NOMO-1 treated with DMSO at 0.1 percent for 48 hours (cell line): Measurements from ENCODE around the gene RMND5B.
"Not testable (repeated sequence)": the region's sequence is repeated elsewhere in the genome, so short reads cannot be mapped to it uniquely, and the experiment has no call there.

Experiments
- DNase-seq: peaks from one replicate; lab custom pipeline; 2025; ENCODE audit not compliant: unreplicated experiment; lab: John Stamatoyannopoulos, UW

The RMND5B gene

GRCh38 chr5:178165581-178165980 lies 34.8 kb downstream of the RMND5B start:
- DNase-seq: no peak

DNA sequence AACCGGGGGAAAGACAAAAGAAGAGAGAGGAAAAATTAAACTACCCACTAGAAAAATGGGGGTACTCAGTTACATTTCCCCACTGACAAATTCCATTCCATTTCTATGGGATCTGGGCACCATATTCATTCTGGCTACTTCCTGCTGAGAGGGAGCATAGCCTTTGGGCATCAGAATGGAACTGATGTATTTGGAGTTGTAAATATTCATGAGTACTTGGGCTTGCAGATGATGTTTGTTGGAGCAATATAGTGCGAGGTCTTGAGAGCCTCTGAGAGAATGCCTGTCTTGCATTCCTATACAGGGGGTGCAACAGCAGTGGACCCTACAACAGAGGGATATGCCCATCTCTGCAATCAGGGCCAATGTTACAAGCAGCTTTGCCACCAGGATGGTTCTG lies 39.6 kb downstream of the RMND5B start:
- DNase-seq: no peak

- no peak for DNase-seq
Measured at GRCh38 chr5:178174456-178174855, 43.6 kb downstream of the RMND5B start.

DNA sequence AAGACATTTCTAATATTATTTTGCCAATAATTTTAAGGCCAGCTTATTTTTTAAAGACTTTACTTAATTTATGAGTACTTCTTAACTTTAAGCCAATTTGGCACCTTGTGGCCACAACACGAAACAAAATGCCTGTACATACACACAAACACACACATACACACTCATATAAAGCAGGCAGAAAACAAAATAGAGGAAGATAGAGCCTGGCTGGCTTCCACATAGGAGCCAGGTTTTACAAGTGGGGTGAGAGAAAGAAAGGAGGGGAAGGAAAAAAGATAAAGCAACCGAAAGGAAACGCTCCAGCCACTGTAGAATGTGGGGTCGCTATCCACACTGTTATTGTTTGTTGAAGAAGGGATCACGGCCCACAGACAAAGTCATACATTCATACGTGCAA lies 46.0 kb downstream of the RMND5B start:
- DNase-seq: no peak

DNA sequence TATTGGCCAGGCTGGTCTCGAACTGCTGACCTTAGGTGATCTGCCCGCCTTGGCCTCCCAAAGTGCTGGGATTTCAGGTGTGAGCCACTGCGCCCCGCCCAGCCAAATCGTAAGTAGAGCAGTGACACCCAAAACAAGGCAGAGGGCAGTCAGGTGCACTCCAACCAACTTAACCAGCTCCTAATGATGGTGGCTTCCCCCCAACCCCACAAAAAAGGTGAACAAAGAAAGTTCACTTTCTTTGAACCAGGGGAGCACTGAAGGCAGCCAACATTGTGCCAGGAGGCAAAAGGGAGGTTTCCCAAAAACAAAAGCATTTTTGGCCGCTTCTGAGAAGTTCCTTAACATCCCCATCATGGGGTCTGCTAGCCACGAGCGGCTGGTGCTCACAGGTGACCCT lies 46.8 kb downstream of the RMND5B start:
- DNase-seq: no peak

DNA sequence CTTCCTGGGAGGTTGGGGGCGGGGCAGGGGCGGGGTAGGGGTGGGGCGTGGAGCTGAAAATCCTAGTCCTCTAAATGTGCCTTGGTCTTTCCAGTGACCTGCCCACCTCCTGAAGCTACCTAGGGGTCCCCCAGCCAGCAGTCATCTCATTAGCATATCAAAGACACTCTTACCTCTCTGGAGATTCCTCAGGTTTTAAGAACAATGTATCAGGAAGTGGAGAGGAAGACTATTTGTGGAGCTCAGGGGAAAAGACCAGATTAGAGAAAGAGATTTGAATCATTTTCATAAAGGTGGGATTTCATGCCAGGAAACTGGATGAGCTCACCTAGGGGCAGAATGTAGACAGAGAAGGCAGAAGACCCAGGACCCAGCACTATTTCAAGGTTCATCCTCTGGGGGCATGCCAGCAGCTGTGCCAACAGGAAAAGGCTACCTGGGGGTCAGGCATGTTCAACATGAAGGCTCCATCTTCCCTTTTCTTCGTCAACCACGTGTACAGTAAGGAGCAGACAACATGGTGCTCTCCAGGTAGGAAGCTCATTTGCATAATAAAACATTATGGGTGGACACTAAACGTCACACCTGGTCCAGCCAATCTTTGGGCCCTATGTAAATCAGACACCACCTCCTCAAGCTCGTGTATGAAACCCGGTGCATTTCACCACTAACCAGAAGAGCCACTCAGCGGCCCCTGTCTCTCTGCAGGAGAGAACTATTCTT lies 49.5 kb downstream of the RMND5B start:
- no peak for DNase-seq

DNA sequence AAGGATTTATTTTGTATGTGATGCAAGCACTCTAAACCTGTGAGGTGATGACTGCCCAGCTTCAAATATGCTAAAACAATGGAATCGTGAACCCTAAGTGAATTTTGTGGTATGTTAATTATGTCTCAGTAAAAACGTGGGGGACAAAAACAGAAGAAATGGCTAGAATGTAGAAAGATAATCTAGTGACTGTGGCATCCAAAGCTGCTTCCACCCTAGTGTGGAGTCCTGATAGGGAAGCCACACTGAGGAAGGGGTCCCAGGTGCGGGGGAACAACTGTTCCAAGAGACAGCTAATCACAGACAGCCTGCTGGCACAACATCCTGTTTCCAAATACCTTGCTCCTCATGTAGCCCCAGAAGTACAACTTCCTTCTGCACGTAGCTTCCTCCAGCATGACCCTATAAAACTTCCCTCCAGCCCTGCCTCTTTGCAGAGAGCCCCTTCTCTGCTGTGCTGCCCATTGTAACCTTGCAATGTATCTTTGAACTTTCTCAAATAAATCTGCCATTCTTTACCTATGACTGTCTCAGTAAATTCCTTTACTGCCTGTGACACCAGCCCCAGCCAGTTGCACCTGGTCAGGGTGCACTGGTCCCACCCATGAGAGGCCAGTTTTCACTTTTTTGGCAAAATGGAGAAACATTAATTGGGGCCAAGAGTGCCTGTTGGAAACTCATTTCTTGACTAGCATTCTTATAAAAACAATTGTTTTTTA lies 51.5 kb downstream of the RMND5B start:
- peak; percentile 78 for DNase-seq

DNA sequence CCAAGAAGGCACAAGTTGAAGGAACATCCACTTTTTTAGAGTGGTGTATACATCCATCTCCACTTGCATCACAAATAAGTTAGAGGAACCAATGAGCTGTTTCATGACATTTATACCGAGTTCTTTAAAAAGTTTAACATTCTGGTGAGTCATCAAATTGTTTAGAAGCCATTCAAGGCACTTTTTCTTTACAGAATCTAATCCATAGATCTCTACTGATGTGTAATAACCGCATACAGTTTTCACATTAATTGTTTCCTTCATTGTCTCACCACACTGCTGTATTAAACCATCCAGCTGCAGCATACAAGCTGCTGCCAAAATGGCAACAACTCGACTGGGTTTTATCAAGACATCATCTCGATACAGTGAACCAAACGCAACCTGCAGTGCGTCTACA lies 55.6 kb downstream of the RMND5B start:
- DNase-seq: peak; percentile 63

DNA sequence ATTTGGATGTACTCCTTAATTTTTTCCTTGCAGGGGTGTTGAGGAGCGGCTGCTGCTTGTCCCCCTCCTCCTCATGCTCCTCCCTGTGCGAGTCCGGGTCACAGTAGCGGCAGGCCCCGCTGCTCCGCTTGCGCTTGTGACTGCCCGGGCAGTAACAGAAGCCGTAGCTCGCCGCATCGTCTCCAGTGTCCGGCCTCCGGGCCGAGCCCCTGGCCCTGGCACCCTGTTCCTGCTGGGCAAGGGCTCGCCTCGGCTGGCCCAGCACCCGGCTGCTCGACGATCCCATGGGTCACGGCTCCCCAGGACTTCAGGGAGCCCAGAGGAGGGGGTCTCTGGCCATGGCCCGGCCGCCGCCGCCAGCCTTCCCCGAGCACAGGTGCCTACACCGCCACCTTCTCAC lies 56.2 kb downstream of the RMND5B start, which contains the start of gene GMCL2:
Gene GMCL2 (minus strand): TSS at position 358 of the 400 bp plus-strand sequence. CDS start 72 bp downstream, at position 286.
- DNase-seq: no peak

- DNase-seq: no peak
Measured at GRCh38 chr5:178189433-178189832, 58.6 kb downstream of the RMND5B start.

- DNase-seq: no peak
Measured at GRCh38 chr5:178191661-178192060, 60.8 kb downstream of the RMND5B start.

- DNase-seq: no peak
Measured at GRCh38 chr5:178192244-178192643, 61.4 kb downstream of the RMND5B start.

- no peak for DNase-seq
Measured at GRCh38 chr5:178192787-178193186, 62.0 kb downstream of the RMND5B start.

- no peak for DNase-seq
Measured at GRCh38 chr5:178193251-178193809, 62.5 kb downstream of the RMND5B start.

- no peak for DNase-seq
Measured at GRCh38 chr5:178194026-178194425, 63.2 kb downstream of the RMND5B start.

GRCh38 chr5:178196281-178196812 lies 65.5 kb downstream of the RMND5B start:
- no peak for DNase-seq

GRCh38 chr5:178196986-178197385 lies 66.2 kb downstream of the RMND5B start:
- DNase-seq: no peak

DNA sequence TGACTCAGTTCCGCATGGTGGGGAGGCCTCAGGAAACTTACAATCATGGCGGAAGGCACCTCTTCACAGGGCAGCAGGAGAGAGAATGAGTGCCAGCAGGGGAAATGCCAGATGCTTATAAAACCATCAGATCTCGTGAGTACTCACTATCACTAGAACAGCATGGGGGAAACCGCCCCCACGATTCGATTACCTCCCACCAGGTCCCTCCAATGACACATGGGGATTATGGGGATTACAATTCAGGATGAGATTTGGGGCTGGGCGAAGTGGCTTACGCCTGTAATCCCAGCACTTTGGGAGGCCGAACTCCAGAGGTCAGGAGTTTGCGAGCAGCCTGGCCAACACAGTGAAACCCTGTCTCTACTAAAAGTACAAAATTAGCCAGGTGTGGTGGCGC lies 67.3 kb downstream of the RMND5B start:
- DNase-seq: not testable (repeated sequence)

- DNase-seq: no peak
Measured at GRCh38 chr5:178198706-178199105, 67.9 kb downstream of the RMND5B start.

GRCh38 chr5:178199581-178200434 lies 69.0 kb downstream of the RMND5B start:
- no peak for DNase-seq
